Neural crest cell (in vitro differentiated cells): Measurements from ENCODE around the gene RPS27L. TPM values are rescaled to one million over a fixed set of nuclear protein-coding genes. Genes with fewer than 3 reads are reported as not detected.

Experiments
- DNase-seq: peaks from one replicate; pipeline ENCODE4 v3.0.0; 2021; ENCODE audit warnings: low read depth, mixed read lengths, low spot score
- H3K27ac Mint-ChIP-seq: one replicate; pipeline ENCODE4 v1.8.0; 2021; ENCODE audit warnings: mild to moderate bottlenecking, mixed read lengths; ENCODE audit not compliant: unreplicated experiment
- H3K27me3 Mint-ChIP-seq: 2 replicates; pipeline ENCODE4 v1.8.0; 2021; ENCODE audit warnings: low read depth, mild to moderate bottlenecking, mixed read lengths
- H3K36me3 Mint-ChIP-seq: 2 replicates; pipeline ENCODE4 v1.8.0; 2021; ENCODE audit warnings: low read depth, mild to moderate bottlenecking, mixed read lengths
- H3K4me1 Mint-ChIP-seq: 2 replicates; pipeline ENCODE4 v1.8.0; 2021; ENCODE audit warnings: mixed read lengths
- H3K4me3 Mint-ChIP-seq: one replicate; pipeline ENCODE4 v1.8.0; 2021; ENCODE audit warnings: mild to moderate bottlenecking, mixed read lengths
- H3K9me3 Mint-ChIP-seq: 2 replicates; pipeline ENCODE4 v1.8.0; 2021; ENCODE audit warnings: mixed read lengths
- total RNA-seq: library from RNA; stranded (reverse); gene quantifications from 2 replicates; pipeline ENCODE4 v1.2.1, GENCODE V29; 2021
- TF ChIP-seq, protein P1 (sequence below): fragments of 200-600 bp; sonication (generic); conservative IDR thresholded peaks from 2 replicates; pipeline ENCODE4 v1.5.0; 2021; ENCODE audit warnings: antibody characterized with exemption, mild to moderate bottlenecking

Gene RPS27L
- total RNA-seq, 1 donor from 2014 or later: 86.6 TPM

DNA sequence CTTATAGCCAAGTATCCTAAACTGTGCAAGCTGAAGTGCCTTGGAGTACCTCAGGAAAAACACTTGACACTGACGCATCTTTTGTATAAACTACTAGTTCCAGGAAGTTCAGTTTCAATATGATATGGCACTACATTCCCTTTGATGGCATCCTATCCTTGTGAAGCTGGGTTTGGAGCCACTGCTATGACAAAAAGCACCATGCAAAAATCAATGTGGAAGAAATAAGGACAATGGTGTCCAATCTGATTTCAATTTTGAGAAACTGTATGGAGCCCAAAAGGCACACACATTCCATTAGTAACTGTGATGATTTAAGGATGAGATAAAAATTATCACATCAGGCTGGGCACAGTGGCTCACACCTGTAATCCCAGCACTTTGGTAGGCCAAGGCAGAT is 5.6 kb downstream of the RPS27L start:
- TF ChIP-seq, protein P1, sequence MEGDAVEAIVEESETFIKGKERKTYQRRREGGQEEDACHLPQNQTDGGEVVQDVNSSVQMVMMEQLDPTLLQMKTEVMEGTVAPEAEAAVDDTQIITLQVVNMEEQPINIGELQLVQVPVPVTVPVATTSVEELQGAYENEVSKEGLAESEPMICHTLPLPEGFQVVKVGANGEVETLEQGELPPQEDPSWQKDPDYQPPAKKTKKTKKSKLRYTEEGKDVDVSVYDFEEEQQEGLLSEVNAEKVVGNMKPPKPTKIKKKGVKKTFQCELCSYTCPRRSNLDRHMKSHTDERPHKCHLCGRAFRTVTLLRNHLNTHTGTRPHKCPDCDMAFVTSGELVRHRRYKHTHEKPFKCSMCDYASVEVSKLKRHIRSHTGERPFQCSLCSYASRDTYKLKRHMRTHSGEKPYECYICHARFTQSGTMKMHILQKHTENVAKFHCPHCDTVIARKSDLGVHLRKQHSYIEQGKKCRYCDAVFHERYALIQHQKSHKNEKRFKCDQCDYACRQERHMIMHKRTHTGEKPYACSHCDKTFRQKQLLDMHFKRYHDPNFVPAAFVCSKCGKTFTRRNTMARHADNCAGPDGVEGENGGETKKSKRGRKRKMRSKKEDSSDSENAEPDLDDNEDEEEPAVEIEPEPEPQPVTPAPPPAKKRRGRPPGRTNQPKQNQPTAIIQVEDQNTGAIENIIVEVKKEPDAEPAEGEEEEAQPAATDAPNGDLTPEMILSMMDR: no peak
- Mint-ChIP-seq H3K4me1 (peaks cover 27% of the 10 kb centered on the region), H3K27me3 (no peaks in the 10 kb centered on the region), H3K27ac (no peak overlapping the region), H3K9me3 (no peaks in the 10 kb centered on the region), H3K36me3 (peaks cover 12% of the 10 kb centered on the region), H3K4me3 (no peak overlapping the region)
- no peak for DNase-seq

DNA sequence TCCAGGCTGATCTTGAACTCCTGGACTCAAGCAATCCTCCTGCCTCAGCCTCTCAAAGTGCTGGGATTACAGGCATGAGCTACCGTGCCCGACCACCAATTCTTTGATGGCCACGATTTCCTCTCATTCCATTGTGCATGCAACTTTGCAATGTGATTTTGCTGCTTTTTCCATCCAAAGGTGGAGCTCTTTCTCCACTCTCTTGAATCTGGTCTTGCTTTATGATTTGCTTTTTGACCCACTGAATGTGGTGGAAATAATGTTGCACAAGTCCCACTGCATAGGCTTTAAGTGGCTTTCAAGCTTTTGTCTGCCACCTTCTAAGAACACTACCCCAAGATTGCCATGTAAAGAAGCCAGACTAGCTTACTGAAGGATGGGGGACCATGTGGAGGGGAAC is 10.6 kb downstream of the RPS27L start:
- TF ChIP-seq, protein P1: no peak
- no peak overlapping the region for H3K4me3 Mint-ChIP-seq
- H3K27ac Mint-ChIP-seq: no peak overlapping the region
- peaks cover 2% of the 10 kb centered on the region for H3K9me3 Mint-ChIP-seq
- no peak for DNase-seq
- H3K27me3 Mint-ChIP-seq: no peaks in the 10 kb centered on the region
- peaks cover 21% of the 10 kb centered on the region for H3K36me3 Mint-ChIP-seq
- H3K4me1 Mint-ChIP-seq: peaks cover 4% of the 10 kb centered on the region

DNA sequence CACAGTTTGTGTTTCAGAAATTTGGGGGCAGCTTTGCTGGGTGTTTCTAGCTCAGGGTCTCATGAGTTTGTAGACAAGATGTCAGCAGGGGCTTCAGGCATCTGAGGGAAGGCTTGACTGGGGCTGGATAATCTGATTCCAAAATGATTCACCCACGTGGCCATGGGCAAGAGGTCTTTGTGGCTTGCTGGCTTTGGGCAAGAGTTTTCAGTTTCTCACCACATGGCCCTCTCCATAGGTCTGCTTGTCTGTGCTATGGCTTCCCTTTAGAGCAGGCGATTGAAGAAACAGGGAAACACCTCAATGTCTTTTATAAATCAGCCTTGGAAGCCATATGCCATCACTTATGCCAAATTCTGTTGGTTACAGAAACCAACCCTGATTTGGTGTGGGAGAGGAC is 11.9 kb downstream of the RPS27L start:
- TF ChIP-seq, protein P1: no peak
- Mint-ChIP-seq H3K4me1 (peaks cover 4% of the 10 kb centered on the region), H3K27me3 (no peaks in the 10 kb centered on the region), H3K4me3 (no peak overlapping the region), H3K27ac (no peak overlapping the region), H3K36me3 (peaks cover 21% of the 10 kb centered on the region), H3K9me3 (peaks cover 2% of the 10 kb centered on the region)
- no peak for DNase-seq

DNA sequence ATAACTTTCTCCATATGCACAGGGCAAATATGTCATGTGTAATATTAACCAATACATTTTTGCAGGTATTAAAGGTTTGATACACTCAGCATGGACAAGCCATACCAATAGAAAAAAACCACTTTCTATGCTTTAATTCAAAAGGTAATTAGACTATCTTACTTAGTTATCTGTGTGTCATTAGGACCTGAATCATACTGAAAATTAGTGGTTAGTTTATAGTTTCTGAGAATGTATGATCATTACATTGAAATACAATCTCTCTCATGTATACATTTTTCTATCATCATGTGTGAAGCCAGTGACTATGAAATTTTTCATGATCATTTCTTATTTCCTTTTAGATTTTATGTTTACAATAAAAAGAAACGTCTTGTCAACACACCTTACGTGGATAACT is 16.3 kb downstream of the RPS27L start:
- TF ChIP-seq, protein P1: no peak
- Mint-ChIP-seq H3K4me3 (no peak overlapping the region), H3K27me3 (no peaks in the 10 kb centered on the region), H3K9me3 (peaks cover 2% of the 10 kb centered on the region), H3K4me1 (no peaks in the 10 kb centered on the region), H3K27ac (no peak overlapping the region), H3K36me3 (peaks cover 10% of the 10 kb centered on the region)
- no peak for DNase-seq

DNA sequence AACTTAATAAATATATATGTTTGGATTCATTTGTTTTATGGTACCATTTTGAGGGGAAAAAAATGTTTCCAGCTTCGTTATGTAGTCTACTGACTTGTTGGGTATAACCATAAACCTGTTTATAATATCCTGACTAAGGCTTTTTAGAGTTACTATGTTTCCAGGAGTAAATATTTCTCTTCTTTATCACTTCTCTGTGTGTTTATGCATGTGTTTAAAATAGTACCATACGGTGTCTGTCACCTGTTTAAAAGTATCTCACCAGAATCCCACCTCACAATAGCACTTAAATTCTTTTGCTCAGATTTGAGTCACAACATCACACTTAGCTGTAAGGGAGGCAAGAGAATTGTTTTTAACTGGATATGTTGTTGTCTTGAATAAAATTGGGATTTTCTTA is 20.5 kb downstream of the RPS27L start:
- Mint-ChIP-seq H3K27ac (no peak overlapping the region), H3K4me1 (no peaks in the 10 kb centered on the region), H3K27me3 (no peaks in the 10 kb centered on the region), H3K36me3 (no peaks in the 10 kb centered on the region), H3K4me3 (no peak overlapping the region), H3K9me3 (no peaks in the 10 kb centered on the region)
- no peak for DNase-seq
- TF ChIP-seq, protein P1: no peak

DNA sequence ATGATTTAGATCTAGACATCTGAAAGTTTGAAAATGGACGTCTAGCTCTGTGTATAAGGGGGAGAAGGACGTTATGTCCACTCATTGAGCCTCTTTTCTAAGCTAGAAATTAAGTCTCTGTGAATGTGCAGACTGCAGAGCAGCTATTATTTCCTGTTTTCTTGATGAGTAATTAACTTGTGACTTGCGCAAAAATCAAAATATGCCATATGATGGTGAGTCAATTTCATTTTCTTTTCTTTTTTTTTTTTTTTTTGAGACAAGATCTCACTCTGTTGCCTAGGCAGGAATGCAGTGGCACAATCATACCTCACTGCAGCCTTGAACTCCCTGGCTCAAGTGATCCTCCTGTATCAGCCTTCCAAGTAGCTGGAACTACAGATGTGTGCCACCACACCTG is 21.5 kb downstream of the RPS27L start:
- H3K36me3 Mint-ChIP-seq: no peaks in the 10 kb centered on the region
- DNase-seq: no peak
- no peak overlapping the region for H3K4me3 Mint-ChIP-seq
- TF ChIP-seq, protein P1: no peak
- H3K9me3 Mint-ChIP-seq: no peaks in the 10 kb centered on the region
- H3K4me1 Mint-ChIP-seq: no peaks in the 10 kb centered on the region
- H3K27ac Mint-ChIP-seq: no peak overlapping the region
- no peaks in the 10 kb centered on the region for H3K27me3 Mint-ChIP-seq
